GM18858 (cell line): ENCODE measurements around the gene SFXN5.

Experiments
- ATAC-seq: cut with Tn5 transposase; IDR thresholded peaks from one replicate; pipeline ENCODE4 v1.9.1; 2021; ENCODE audit not compliant: unreplicated experiment

Gene SFXN5

GRCh38 chr2:72945450-72946019 is 126.0 kb downstream of the SFXN5 start:
- ATAC-seq = no peak

DNA sequence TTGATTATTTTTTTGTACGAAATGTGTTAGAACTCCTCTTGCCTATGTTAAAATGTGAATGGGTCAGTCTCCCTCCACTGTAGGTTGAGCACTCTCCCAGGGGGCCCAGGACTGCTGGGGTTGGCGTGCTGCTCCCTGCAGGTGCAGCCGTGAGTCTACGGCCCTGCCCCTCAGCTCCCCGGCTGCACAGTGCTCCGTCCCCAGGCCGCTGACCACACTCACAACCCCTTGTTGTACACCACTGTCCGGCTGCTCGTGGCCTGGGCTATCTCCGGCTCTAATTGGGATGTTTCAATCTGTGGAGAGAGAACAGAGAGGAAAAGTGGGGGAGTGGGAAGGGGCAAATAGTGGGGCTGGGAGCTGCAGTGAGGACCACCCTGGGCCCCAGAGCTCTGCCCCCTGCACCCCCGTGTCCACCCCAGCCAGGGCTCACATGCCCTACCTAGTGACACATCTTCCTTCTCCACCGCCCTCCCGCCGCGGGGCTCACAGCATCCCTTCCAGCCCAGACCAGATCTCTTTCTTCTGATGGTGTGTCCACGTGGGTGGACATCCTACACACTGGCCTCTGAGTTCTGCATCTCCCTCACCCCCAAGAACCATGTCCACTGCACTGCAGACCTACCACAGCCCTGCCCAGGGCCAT is 126.6 kb downstream of the SFXN5 start:
- ATAC-seq = no peak

DNA sequence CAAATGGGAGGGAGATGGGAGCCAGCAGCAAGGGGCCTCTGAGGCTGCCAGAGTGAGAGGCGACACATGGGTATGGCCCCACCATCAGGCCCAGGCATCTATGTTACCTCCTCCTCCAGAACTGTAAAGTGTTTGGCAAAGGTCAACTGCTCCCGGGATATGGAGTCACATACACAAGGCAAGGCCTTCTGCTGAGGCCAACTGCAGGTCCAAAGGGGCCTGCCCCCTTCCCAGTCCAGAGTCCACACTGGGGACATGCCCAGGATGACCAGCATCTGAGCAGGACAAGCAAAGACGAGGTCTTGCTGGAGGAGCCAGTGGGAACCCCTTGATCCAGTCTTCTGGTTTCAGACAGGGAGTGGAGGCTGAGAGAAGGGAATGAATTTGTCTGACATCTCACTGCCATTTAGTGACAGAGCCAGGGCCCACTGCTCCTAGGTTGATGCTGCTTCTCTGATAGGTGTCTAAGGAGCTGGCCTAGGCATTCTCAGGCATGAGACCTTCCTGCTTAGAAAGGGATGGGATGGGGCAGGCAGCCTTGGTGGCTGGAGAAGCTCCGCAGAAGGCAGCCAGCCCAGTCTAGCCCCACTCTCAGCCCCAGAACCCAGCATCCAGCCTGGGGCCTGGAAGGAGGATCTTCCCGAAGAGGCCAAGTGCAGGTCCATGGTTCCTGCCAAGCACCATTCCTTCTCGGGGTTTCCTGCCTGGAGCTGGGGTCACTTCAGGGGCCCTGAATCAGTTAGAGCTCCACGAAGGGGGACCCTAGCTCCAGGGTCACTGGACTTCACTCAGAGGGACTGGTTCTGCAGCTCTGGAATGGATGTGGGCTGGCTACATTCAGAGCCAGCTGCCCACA is 127.7 kb downstream of the SFXN5 start:
- ATAC-seq = no peak

GRCh38 chr2:72942881-72943418 is 128.6 kb downstream of the SFXN5 start:
- no peak for ATAC-seq

- ATAC-seq = no peak
Measured at GRCh38 chr2:72942293-72942692, 129.2 kb downstream of the SFXN5 start.

GRCh38 chr2:72940786-72941185 is 130.7 kb downstream of the SFXN5 start:
- no peak for ATAC-seq

GRCh38 chr2:72940361-72940760 is 131.2 kb downstream of the SFXN5 start:
- no peak for ATAC-seq

- no peak for ATAC-seq
Measured at GRCh38 chr2:72938455-72938854, 133.1 kb downstream of the SFXN5 start.

DNA sequence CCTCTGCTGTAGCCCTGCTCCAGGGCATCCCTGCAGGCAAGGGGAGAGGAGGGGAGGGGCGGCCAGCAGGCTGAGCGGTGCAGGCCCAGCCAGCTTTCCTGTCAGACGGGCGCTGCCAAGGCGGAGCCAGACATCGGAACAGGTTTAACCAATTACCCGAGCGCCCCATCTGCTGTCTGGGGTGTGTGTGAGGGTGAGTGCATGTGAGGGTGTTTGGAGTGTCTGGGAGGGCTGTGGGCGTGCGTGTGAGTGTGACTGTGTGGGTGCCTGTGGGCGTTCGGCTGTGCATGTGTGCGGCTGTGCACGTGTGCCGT is 134.2 kb downstream of the SFXN5 start:
- ATAC-seq = no peak

GRCh38 chr2:72936660-72937355 is 134.7 kb downstream of the SFXN5 start:
- no peak for ATAC-seq

DNA sequence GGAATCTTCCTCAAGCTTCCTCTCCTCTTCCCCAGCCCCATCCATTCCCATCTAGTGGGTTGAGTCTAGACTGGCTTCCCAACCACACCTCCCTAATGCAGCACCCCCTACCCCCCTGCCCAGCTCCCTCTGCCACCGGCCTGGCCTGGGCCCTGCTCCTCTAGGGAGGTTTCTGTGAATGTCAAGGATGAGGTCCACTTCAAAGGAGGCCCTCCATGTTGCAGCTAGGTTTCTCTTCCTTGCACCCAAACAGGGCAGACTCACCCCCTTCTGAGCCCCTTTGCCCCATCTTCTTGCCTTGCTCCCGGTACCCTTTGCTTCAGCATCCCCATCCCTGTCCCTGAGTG is 135.9 kb downstream of the SFXN5 start:
- no peak for ATAC-seq

GRCh38 chr2:72934683-72935610 is 136.6 kb downstream of the SFXN5 start:
- ATAC-seq = peak; percentile 71

- no peak for ATAC-seq
Measured at GRCh38 chr2:72933646-72934151, 137.8 kb downstream of the SFXN5 start.

DNA sequence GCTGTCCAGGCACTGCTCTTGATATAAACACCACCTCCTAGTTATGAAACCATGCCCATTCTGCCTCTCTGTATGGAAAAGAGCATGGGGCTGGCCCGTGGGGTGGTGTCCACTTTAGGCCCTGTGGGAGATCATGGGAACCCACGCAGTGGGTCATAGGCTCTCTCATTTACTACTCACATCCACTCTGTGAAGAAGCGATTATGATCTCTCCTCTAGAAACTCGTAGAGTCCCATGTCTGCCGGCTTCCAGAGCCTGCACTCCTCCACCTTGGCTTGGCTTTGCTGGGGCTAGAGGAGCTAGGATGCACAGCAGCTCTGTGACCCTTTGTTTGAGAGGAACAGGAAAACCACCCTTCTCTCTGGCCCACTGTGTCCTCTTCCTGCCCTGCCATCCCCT is 138.3 kb downstream of the SFXN5 start:
- ATAC-seq = no peak

GRCh38 chr2:72932805-72933204 is 138.7 kb downstream of the SFXN5 start:
- ATAC-seq = no peak

DNA sequence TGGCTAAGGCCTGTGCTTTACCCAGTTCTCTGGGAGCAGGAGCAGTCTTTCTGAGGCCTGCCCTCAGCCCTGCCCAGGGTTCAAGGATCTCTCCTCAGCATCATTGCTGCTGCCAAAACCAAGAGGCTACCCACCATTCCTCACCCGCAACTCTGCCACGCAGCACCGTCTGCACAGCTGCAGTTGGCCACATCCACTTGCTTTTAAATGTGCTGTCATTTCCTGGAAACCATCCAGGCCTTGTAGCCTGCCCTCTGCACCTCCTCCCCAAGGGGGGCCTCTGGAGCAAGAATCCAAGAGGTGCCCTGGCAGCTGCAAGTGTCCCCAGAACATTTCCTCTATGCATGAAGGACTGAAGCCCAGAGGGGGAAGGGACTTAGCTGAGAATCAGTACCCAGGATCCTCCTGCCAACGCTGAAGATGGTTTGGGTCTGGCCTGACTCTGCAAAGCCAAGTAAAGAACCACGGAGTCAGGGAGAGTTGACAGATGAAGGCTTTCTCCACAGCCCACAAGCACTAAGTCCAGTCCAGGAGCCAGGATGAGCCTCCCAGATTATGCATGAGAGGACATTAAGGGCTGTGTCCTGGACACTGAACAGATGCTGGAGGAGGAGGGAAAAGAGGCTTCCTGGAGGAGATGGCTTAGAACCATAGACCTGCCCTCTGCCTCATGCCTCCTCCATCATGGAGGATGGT is 139.3 kb downstream of the SFXN5 start:
- ATAC-seq = no peak

DNA sequence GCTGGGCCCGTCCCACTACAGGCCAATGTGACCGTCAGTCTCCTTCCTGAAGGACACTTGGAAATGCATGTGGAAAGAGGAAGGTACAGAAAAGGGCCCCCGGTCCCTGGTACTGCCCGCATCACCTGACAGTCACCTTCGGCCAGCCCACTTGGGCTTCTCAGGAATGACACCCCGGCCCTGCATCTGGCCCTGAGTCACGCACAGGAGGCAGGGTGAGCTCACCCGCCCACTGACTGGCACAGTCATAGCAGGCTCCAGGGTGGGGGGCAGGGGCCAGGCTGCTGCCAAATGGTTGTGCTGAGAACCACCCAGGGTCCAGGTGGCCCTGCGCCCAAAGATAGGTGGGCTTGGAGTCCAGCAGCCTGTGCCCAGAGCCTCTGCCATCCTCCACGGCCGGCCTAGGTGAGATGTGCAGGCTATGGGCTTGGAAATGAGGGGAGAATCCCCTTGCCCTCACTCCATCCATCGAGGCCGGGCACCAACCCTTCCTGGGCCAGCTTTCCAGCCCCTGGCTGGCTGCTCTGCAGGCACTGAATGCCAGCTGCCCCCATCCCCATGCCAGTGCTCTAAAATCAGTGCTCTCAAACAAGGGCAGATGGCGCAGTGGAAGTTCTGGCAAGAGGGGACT is 140.1 kb downstream of the SFXN5 start:
- no peak for ATAC-seq

DNA sequence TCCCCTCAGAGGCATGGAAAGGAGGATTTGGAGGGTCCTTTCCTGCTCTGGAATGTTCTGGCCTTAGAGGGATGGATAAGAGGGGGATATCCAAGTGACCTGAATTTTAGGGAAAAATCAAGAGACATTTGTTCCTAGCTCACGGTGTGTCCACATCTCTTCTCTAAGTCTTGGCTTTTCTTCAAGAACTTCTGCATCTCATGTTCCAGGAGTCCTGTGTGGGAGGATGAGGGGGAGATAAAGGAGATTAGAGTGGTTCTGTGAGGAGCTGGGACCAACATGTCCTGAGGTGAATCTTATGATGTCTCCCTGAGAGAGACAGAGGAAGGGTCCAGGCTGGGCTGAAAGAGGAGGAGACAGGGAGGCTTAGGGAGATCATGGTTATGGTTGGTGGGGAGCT is 142.5 kb downstream of the SFXN5 start:
- no peak for ATAC-seq
